Fibroblast of pulmonary artery (primary cell): Measurements from ENCODE around the gene FUNDC2.

Experiments used
- DNase-seq: peaks from one replicate; pipeline ENCODE4 v3.0.0-alpha.2; 2010; ENCODE audit warnings: low read depth
- H3K4me3 ChIP-seq: replicated peaks from 2 replicates; pipeline ENCODE4 v1.5.1; 2011; ENCODE audit warnings: low read depth, mild to moderate bottlenecking, control low read depth, low read length, moderate library complexity
- CTCF ChIP-seq: IDR thresholded peaks from 2 replicates; pipeline ENCODE4 v1.5.1; 2011; ENCODE audit warnings: mild to moderate bottlenecking, control low read depth, low read length, inconsistent platforms; ENCODE audit errors: missing control alignments

FUNDC2 gene

GRCh38 chrX:155026727-155027508 is at the start of gene FUNDC2:
Gene FUNDC2 (plus strand): TSS chrX:155026844. CDS start chrX:155026939, 95 bp downstream.
- peak within 1 kb of the TSS; percentile 77 for H3K4me3 ChIP-seq
- TF ChIP-seq CTCF, result no peak
- peak; percentile 95 for DNase-seq

GRCh38 chrX:154979629-154980028 is 47.0 kb upstream of the FUNDC2 start:
- peak; percentile 8 for DNase-seq
- H3K4me3 ChIP-seq, result no peak overlapping the region
- no peak for TF ChIP-seq CTCF

- TF ChIP-seq CTCF, result peak; percentile 60
- DNase-seq, result peak; percentile 70
- H3K4me3 ChIP-seq, result peak overlapping the region; percentile 50
These were observed 46.1 kb upstream of the FUNDC2 start for GRCh38 chrX:154980330-154981115.

- DNase-seq, result no peak
- no peak overlapping the region for H3K4me3 ChIP-seq
- no peak for TF ChIP-seq CTCF
These were observed 45.6 kb upstream of the FUNDC2 start for GRCh38 chrX:154981116-154981411.

- DNase-seq, result peak; percentile 48
- TF ChIP-seq CTCF, result peak; percentile 15
- H3K4me3 ChIP-seq, result no peak overlapping the region
These were observed 39.6 kb upstream of the FUNDC2 start for GRCh38 chrX:154986826-154987575.

GRCh38 chrX:154987940-154988339 is 38.7 kb upstream of the FUNDC2 start:
- no peak for DNase-seq
- H3K4me3 ChIP-seq, result no peak overlapping the region
- TF ChIP-seq CTCF, result no peak
